Choroid plexus epithelial cell (primary cell): ENCODE data around the gene TMEM213.

Experiments
- DNase-seq: peaks from one replicate; pipeline ENCODE4 v3.0.0-alpha.2; 2010; ENCODE audit warnings: low read depth
- H3K4me3 ChIP-seq: 2 replicates; pipeline ENCODE4 v1.5.1; 2011; ENCODE audit warnings: low read depth, mild to moderate bottlenecking, control low read depth, low read length, moderate library complexity
- CTCF ChIP-seq: conservative IDR thresholded peaks from 2 replicates; pipeline ENCODE4 v1.5.1; 2011; ENCODE audit warnings: low read depth, mild to moderate bottlenecking, control low read depth, inconsistent platforms, low read length, moderate library complexity

TMEM213 gene

GRCh38 chr7:138837627-138838026 lies 39.8 kb downstream of the TMEM213 start:
- DNase-seq = peak; percentile 8
- no peak overlapping the region for H3K4me3 ChIP-seq
- TF ChIP-seq CTCF = no peak

GRCh38 chr7:138838166-138838565 lies 40.4 kb downstream of the TMEM213 start:
- DNase-seq = no peak
- H3K4me3 ChIP-seq = no peak overlapping the region
- no peak for TF ChIP-seq CTCF

GRCh38 chr7:138842111-138842510 lies 44.3 kb downstream of the TMEM213 start:
- no peak overlapping the region for H3K4me3 ChIP-seq
- TF ChIP-seq CTCF = no peak
- DNase-seq = peak; percentile 90

- no peak overlapping the region for H3K4me3 ChIP-seq
- no peak for DNase-seq
- no peak for TF ChIP-seq CTCF
Observed at GRCh38 chr7:138843632-138844580, 46.1 kb downstream of the TMEM213 start.

GRCh38 chr7:138845711-138846110 lies 47.9 kb downstream of the TMEM213 start:
- TF ChIP-seq CTCF = no peak
- DNase-seq = no peak
- H3K4me3 ChIP-seq = no peak overlapping the region

GRCh38 chr7:138848056-138848980 lies 50.5 kb downstream of the TMEM213 start:
- peak; percentile 61 for DNase-seq
- TF ChIP-seq CTCF = no peak
- H3K4me3 ChIP-seq = no peak overlapping the region
